Measurements from ENCODE around the gene CFAP73. TPM values are rescaled to one million over a fixed set of nuclear protein-coding genes. Genes with fewer than 3 reads are reported as not detected.
"Not testable (repeated sequence)": the region's sequence is repeated elsewhere in the genome, so short reads cannot be mapped to it uniquely, and the experiment has no call there.

CFAP73 gene
- total and polyA plus RNA-seq, 10 of the 15 experiments (the other 5 are each of a cell fraction or from before 2014, with no cell fraction given) = 0.18 TPM; not detected in 9

DNA sequence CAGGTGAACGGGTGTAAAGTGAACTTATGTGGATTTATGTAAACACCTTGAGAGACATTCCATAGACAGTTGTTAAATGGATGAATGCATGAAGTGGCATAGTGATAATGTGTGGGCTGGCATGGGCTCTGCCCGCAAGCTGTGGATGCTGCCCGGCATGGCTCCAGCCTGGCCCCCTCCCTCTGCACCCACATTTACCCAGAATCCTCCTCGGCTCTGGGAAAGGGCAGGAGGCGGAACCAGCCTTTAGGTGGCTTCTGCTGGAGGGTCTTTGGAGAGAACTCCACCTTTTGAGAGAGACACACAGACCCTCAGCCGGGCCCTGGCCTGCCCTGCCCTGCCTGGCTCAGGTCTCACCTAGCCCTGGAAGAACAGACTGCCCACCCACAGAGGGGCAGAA, 32.6 kb upstream of the CFAP73 start (continued):
- TF ChIP-seq PAX5 (IDR thresholded peaks at IDR 0.05; ENCODE audit: borderline replicate concordance, low read depth, low read length) = no peak
- no peak for TF ChIP-seq POU2F2 (IDR thresholded peaks at IDR 0.05; ENCODE audit: borderline replicate concordance, low read depth, low read length)
- TF ChIP-seq, protein P1, sequence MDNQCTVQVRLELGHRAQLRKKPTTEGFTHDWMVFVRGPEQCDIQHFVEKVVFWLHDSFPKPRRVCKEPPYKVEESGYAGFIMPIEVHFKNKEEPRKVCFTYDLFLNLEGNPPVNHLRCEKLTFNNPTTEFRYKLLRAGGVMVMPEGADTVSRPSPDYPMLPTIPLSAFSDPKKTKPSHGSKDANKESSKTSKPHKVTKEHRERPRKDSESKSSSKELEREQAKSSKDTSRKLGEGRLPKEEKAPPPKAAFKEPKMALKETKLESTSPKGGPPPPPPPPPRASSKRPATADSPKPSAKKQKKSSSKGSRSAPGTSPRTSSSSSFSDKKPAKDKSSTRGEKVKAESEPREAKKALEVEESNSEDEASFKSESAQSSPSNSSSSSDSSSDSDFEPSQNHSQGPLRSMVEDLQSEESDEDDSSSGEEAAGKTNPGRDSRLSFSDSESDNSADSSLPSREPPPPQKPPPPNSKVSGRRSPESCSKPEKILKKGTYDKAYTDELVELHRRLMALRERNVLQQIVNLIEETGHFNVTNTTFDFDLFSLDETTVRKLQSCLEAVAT (IDR thresholded peaks at IDR 0.05) = no peak
- TF ChIP-seq HDAC6 (IDR thresholded peaks at IDR 0.05; ENCODE audit: unreplicated experiment) = no peak
- TF ChIP-seq BCL11A (IDR thresholded peaks at IDR 0.05; ENCODE audit: low read depth, low read length) = no peak
- TF ChIP-seq, protein P2, sequence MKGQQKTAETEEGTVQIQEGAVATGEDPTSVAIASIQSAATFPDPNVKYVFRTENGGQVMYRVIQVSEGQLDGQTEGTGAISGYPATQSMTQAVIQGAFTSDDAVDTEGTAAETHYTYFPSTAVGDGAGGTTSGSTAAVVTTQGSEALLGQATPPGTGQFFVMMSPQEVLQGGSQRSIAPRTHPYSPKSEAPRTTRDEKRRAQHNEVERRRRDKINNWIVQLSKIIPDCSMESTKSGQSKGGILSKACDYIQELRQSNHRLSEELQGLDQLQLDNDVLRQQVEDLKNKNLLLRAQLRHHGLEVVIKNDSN (IDR thresholded peaks at IDR 0.05; ENCODE audit: borderline replicate concordance, extremely low read length, insufficient read depth, low read depth, low read length) = no peak
- TF ChIP-seq CHD1 (IDR thresholded peaks at IDR 0.05; ENCODE audit: low read depth, low read length) = no peak
- no peak for TF ChIP-seq SUZ12 (IDR thresholded peaks at IDR 0.05; ENCODE audit: unreplicated experiment)
- TF ChIP-seq CHD2 (IDR thresholded peaks at IDR 0.05; ENCODE audit: borderline replicate concordance, low read depth, low read length) = no peak
- TF ChIP-seq JUND (IDR thresholded peaks at IDR 0.05; ENCODE audit: low read depth, low read length) = no peak
- TF ChIP-seq CHD4 (IDR thresholded peaks at IDR 0.05) = no peak
- TF ChIP-seq TCF12 (IDR thresholded peaks at IDR 0.05; ENCODE audit: low read depth, low read length) = no peak
- no peak for TF ChIP-seq ATF7 (IDR thresholded peaks at IDR 0.05; ENCODE audit: low read depth)

DNA sequence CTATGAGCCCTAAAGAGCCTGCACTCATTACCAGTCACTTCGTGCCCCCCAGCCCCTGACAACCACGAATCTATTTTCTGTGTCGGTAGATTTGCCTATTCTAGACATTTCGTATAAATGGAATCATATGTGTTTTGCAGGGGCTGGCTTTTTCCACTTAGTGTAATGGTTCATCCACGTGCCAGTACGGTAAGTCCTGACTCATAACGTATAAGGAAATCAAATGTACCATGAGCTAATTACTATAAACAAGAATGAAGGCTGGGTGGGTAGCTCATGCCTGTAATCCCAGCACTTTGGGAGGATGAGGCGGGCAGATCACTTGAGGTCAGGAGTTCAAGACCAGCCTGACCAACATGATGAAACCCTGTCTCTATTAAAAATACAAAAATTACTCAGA, 31.8 kb upstream of the CFAP73 start:
- H3K4me2 ChIP-seq (ENCODE audit: control insufficient read depth, insufficient read depth); H3K27ac ChIP-seq (ENCODE audit: control insufficient read depth, insufficient read depth); BruUV-seq (replicated peaks); H3K27me3 ChIP-seq (replicated peaks in 1 of 2; ENCODE audit: control insufficient read depth in 2 of 2, insufficient read depth in 2 of 2, low read length in 1 of 2); ATAC-seq; in situ Hi-C loops (cut with MboI); H3K9me3 ChIP-seq (replicated peaks; ENCODE audit: control insufficient read depth, insufficient read depth, low read length); RAD21 ChIA-PET (ENCODE audit: unreplicated experiment); H2AFZ ChIP-seq (ENCODE audit: control insufficient read depth, low read depth, low read length); FAIRE-seq; H3K4me3 ChIP-seq; H3K36me3 ChIP-seq (ENCODE audit: control insufficient read depth in 2 of 2, insufficient read depth in 2 of 2, low read length in 1 of 2); H3K79me2 ChIP-seq (ENCODE audit: control insufficient read depth, insufficient read depth, low read length); H3K4me1 ChIP-seq (ENCODE audit: control insufficient read depth, insufficient read depth, low read length); DNase-seq (ENCODE audit: low read depth, low spot score); H3K9ac ChIP-seq (ENCODE audit: control insufficient read depth, insufficient read depth, low read length); intact Hi-C loops (cut with micrococcal nuclease; ENCODE audit: unreplicated experiment); POLR2A ChIA-PET; H4K20me1 ChIP-seq (ENCODE audit: control insufficient read depth, insufficient read depth): not testable (repeated sequence)
- ChIA-PET CTCF (interaction anchor here (1.1 kb wide), 1 partner anchor 35 kb away, joined by 3 read pairs; no protein-coding TSS in a partner anchor), SMC1A (ENCODE audit: uncharacterized antibody, unreplicated experiment) (interaction anchor here (1.2 kb wide), 1 partner anchor 36 kb away, joined by 5 read pairs; no protein-coding TSS in a partner anchor)
- under 1% methylated on average over 8 of the region's 8 CpGs for WGBS (ENCODE audit: insufficient coverage, insufficient replicate concordance, low lambda C conversion rate, missing lambda C conversion rate)
